ENCODE results near the gene DAAM1.

The DAAM1 gene

DNA sequence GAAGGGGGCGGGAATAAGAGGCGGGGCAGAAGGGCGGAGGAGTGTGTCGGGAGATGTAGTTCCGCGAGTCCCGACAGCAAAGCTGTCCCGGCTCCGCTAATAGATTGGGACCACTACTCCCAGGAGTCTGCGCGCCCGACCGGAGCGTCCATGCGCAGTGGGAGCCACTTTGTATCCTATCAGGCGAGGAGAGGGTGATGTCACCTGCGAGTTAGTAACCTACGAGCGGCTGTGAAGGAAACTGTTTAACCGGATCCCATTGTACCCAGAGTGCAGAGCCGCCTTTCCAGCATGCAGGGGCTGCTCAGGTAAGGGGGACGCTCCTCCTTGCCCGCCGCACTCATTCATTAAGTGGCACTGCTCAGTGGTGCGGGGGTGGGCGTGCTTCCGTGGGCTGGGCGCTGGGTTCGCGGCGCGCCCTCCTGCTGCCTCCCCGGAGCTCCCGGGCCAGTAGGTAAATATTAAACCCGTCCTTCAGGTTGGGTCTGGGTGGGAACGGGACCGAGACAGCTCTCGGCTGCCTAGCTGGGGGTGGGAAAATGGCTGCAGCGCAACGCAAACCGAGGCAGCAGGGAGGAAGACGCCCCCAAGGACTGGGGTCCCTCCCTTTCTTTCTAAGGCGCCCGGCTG is at the start of gene DAAM1:
DAAM1 (plus strand) TSS at position 207 of the 630 bp plus-strand sequence. CDS start 74,811 bp downstream, outside the sequence.
- peak; percentile 87 to 98 for DNase-seq

DNA sequence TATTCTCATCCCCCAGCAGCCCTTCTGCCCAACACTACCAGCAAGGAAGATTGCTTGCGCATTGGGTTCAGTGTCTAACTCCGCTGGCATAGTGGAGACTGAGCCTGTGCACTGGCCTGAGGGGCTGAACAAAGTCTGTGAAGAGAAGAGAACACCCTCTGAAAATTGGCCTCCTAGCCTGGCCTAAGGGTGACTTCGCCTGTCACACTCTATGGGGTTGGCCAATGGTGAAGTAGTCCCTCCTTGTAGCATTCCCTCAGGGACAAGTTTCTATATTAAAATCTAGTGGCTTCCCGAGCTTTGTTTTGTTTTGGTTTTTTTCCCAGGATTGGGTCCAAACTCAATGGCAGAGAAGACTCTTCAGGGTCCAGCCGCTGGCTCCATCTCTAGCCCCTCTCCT is 49.1 kb upstream of the DAAM1 start:
- no peak for DNase-seq

DNA sequence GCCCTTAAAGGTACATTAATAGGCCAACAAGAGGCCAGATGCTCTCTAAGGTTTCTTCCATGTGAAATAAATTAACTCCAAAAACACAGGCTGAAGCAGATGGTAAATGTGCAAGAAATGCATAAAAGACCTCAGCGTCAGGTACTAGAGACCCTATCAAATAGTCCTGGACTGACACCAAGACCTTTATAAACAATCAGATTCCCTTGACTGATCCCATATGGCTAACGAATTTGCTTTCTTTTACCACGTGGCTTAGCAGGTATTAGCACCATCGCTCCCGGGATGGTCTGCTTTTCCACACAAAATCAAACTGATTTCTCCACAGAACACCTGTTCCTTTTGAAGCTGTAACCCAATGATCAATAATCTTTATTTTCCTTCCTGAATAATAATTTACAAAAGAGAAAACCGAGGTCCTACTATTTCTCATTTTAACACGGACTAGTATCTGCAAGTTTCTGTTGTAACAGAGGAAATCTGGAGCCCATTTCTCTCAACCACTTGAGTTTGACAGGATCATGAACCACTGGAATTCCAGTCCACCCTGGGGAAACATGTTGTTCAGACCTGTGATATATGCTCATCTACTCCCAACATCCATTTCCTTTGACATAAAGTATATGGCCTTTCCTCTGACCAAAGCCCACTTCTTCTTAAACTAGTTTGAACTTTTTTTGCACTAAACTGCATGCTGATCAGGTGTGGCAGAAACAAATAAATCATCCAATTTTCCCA is 48.2 kb upstream of the DAAM1 start:
- DNase-seq, result no peak

DNA sequence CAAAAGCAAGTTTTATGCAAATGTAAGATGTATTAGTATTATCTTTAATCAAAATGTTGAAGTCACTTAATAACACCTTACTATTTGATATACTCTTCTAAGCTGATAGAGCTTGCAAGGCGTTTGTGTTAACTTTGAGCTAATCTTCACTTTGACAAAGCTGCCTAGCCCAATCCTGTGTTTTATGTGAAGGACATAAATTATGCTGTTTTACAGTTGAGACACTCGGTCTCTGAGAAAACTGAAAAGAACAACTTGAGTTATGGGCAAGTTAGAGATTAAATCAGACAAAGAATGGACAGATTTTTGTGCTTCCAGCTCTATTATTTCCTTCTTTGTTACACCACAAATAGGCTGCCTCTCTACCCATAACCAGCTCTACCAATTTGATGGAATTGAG is 42.0 kb upstream of the DAAM1 start:
- DNase-seq, result no peak

DNA sequence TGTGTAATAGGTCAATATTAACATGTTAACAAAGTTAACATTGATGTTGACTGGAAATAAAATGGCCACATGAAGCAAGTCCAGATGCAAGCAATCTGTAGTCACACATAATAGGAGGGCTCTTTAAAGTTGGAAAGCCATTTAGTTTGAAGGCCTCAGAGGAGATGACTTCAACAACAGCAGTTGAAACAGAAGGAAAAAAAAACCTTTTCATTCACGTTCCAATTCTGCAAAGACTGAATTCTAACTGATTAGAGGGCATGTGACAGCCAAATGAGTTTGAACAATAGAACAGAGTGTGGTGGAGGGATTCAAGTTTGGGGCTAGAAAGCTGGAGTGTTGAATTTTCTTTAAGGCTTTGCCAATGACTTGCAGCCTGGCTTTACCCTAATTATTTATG is 41.5 kb upstream of the DAAM1 start:
- no peak for DNase-seq

DNA sequence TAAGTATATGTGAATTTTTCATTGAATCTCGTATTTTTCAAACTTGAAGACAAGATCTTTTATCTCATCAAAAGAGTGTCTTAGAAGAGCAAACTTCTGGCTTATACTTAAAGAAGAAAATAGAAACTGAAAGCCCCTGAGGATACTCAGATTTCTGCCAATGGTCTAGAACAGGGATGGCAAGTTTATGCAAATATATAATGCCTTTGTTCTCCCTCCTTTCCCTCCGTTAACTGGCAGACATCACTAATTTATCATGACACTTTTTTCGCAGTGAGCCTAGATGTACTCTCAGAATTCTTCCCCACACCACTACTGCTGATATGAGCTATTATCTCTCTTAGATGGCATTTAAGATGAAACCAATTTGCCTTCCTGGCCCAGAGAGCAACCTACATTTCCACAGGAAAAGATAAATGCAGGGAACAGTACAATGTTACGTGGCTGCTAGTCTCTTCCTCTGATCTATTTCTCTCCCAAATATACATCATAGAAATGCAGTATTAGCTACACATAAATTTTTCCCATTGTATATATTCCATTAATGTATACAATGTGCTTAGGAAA is 40.0 kb upstream of the DAAM1 start:
- DNase-seq, result no peak

DNA sequence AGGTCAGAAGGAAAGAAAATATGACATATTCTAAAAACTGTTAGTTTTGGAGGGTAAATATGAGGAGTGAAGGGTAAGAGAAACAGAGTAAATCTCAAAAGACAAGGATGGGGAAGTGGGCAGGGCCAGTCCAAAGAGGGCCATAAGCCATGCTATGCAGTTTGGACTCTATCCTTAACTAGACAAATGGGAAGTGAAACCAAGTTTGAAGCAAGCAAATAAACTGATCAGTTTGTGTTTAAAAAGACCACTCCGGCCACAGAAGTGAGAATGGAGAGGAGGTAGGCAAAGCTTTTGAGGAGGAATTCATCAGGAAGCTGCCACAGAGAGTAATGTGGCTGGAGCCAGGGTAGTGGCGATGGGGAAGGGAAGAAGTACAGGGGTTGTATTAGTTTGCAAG is 37.5 kb upstream of the DAAM1 start:
- no peak for DNase-seq

DNA sequence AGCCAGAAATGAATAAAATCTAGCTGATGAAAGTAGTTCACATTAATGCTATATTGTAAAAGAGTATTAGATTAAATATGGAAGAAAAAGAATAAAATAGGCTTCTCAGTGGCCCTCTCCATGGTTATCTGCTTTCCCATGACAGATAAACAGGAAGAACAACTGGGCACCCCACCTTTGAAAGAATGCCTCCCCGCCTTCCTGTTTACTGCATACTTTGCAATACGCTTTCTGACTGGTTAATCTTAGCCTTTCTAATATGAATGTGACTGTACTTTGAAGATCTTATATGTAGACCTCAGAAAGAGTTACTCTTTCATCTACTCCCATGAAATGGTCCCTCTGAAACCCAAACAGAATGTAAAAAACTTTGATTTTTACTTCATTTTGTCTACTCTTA is 34.1 kb upstream of the DAAM1 start:
- DNase-seq, result no peak

DNA sequence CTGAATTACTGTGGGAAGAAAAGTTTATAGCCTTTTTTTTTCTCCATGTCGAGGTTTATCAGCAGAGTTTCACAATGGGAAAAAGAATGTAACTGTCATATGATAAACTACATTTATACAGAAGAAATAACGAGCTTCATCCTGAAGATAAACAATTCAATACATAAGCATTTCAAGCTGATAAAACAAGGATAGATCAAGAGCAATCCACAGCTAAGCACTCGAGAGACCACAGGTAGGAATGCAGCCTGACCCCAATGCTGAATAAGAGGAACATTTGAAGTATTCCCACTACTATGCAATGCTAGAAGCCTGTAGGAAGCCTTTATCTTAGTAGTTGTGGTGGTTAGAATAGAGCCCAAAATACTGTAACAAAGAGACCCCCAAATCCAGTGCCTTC is 32.6 kb upstream of the DAAM1 start:
- no peak for DNase-seq

DNA sequence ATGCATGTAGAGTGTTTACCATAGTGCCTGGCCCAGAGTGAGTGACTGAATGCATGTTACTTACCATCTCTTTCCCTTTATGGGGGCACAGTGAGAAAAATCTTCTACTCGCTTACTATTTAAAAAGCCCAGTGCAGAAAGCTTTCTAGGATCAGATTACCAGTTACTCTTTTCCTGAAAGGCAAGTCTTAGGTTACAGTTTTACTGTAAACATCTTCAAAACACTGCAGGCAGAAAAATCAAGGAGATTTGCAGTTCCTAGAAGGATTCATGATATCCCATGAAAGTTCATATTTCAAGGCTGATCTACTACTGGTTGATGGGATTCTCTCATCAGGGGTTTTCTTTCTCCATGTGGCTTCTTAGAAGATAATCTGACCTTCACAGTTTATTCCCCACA is 29.3 kb upstream of the DAAM1 start:
- DNase-seq, result no peak

DNA sequence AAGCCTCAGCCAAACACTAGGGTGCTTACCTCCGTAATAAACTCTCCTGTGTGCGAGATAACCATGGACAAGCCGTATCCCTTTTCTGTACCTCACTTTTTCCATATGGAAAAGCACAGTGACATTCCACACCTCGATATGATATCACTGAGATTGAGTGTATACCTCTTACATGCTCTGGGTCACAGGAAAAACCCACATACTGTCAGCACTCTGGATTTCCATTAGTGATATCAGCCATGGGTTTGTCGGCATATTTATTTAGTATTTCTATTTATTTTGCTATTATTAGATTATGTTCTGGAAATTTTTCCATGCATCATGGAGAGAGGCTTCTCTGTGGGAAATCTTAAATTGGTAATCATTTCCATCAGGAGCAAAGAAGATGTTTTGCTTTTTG is 28.0 kb upstream of the DAAM1 start:
- DNase-seq, result no peak

DNA sequence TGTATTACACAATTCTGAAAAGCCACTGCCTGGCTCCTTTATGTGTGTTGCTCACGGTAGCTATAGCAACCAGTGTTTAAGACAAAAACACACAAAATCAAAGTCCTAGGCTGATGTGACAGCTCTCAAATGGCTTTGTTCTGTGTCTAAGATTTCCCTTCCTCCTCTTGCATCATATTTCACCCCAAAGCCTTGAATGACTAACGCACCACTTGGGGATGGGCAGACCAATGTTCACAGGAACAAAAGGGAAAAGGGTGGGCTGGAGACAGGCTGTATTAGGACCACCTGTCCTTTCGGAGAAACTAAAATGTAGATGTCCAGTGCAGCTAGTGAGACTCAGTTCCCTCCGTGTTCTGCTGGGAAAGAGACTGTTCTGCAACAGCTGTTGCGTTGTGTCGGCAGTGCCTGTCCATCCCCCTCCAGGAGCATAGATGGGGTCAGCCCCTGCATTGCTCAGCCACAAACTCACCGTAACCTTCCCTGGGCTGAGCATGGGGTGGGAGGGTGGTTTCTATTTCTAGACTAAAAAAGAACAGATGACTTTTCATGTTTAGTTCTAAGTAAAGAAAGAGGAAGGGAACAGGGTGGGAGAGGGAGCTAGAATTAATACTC is 26.8 kb upstream of the DAAM1 start:
- no peak for DNase-seq

DNA sequence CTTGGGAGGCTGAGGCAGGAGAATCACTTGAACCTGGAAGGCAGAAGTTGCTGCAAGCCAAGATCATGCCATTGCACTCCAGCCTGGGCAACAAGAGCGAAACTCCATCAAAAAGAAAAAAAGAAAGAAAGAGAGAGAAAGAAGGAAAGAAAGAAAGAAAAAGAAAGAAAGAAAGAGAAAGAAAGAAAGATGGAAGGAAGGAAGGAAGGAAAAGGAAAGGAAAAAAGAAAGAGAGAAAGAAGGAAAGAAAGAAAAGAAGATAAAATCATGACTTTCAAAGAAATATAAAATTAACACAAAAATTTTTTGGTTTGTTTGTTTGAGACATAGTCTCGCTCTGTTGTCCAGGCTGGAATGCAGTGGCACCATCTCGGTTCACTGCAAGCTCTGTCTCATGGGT is 22.2 kb upstream of the DAAM1 start:
- DNase-seq, result no peak

DNA sequence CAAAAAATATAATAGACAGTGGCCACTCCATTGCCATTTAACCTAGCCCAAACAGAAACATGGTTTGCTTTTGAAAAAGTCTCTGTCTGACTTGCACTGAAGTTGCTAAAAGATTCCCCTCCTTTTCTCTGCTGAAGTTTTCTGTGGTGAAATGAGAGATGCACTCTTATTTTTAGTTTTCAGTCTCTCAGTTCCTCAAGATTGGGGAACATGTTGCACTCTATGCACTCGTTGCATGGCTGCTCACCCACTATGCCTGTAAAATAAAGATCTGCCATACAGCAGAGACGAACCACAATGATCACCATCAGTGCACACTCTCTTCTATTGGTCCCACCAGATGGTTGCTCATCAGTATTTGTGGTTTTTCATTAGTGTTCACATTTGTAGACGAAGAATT is 13.1 kb upstream of the DAAM1 start:
- no peak for DNase-seq

DNA sequence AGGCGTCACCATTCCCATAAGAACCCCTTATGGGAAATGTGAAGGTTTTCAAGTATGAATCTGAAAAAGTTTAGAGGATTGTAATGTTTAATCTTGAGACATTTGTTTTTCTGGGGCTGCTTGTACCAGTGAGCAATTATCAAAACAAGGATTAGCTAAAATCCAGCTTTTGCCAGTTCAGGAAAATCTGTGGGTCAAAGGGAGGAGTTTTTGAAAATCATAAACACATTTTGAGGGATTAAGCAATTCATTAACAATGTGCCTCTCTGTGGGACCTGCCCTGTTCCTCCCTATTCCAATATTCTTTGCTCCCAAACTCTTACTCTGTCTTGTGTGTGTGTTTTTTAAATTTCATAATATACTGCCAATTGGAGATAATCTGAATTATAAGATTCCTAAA is 11.7 kb upstream of the DAAM1 start:
- no peak for DNase-seq

DNA sequence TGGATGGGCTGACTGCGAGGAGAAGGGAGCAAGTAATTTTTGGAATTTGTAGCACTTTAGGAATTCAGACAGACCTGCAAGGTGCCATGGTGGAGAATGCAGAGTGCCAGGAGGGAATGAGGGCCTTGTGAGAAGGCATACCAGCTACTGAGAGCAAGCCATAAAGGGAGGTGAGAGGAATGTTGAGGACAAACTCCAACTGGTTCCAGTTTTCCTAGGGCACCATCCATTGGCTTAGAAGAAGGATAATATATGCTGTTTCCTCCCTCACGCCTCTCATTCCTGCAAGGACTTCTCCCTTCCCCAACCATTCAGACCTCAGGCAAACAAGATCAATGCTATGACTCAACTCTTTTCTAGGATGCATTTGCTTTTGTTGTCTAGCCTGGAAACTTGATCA is 11.2 kb upstream of the DAAM1 start:
- DNase-seq, result no peak

DNA sequence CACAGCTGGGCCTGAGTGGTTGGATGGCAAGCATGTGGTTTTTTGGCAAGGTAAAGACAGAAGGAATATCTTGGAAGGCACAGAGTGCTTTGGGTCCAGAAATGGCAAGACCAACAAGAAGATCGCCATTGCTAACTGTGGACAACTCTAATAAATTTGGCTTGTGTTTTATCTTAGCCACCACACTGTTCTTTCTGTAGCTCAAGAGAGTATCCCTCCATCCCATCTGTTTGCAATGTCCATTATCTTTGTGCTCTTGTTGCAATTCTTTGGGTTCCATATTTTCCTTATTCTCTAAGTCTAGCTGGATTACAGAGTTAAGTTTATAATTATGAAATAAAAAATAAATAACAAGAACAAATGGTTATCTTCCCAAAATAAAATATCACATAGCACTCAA is 6.7 kb upstream of the DAAM1 start:
- no peak for DNase-seq

DNA sequence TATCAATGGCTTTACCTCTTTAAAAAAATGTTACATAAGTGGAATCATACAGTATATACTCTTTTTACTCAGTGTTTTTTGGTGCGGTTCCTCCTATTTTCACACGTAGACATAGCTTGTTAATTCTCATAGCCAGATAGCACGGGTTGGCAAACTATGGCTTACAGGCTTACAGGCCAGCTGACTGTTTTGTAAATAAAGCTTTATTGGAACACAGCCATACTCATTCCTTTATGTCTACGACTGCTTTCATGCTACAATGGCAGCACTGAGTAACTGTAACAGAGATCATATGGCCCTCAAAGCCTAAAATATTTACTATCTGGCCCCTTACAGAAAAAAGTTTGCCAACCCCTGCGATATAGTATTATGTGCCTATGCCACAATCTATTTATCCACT is 5.8 kb upstream of the DAAM1 start:
- no peak for DNase-seq

DNA sequence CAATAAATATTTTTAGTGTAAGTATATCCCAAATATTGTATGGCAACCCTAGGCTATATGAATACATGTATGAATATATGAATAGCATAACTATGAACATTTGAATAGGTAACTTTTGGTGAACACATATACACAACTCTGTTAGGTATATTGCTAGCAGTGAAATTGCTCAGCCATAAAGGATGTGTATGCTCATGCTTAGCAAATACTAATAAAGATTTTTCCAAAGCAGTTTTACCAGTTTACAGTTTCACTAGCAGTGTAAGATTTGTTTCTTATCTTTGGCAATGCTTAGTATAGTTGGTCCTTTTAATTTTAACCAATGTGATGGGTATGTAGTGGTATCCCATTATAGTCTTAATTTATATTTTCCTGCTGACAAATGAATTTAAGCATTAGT is 5.3 kb upstream of the DAAM1 start:
- no peak for DNase-seq

DNA sequence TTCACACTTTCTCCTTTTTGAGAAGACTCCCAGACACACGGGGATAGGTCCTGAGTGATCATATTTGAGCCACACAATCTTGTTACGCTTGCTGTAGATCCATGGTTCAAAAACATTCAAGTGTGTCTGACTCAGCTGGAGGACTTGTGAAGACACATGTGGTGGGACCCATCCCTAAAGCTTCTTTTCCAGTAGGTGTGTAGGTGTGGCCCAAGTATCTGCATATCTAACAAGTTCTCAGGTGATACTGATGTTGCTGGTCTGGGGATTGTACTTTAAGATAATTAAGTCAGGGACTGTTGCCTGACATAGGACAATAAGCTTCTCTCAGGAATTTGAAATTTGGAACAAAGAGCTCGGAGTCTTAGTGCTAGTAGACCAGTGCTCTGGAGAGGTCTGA is 4.1 kb upstream of the DAAM1 start:
- DNase-seq, result no peak

DNA sequence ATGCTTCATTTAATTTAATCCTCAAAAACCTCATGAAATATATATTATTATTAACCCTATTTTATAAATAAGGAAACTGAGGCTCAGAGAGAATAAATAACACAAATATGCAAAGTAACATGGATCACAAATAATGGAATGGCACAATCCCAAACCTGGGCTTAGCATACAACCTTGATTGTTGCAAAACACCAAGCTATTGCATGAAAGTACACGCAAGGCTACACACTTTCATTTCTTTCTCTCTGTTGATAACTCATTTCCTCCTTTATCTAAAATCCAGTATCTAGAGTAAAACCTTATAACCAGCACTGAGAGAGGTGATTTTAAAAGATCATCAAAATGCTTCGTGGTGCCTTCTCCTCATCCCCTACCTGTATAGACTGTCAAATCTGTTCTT is 2.8 kb upstream of the DAAM1 start:
- DNase-seq, result no peak

DNA sequence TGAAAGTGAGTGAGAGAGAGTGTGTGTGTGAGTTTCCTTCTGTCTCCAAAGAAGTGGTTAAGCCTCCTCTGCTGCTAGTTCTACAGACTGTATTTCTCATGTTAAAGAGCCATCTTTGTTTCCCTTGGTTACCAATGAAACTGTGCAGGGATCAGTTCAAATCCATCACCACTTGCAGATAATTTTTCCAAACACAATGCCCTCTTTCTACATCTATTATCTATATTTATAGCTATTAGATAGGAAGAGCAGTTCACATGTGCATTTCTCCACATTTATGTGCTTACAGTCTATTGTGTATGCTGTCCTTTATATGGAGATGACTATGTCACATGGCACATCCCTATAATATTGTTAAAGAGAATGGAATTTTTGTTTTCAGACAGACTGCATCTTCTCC is 2.2 kb upstream of the DAAM1 start:
- no peak for DNase-seq

DNA sequence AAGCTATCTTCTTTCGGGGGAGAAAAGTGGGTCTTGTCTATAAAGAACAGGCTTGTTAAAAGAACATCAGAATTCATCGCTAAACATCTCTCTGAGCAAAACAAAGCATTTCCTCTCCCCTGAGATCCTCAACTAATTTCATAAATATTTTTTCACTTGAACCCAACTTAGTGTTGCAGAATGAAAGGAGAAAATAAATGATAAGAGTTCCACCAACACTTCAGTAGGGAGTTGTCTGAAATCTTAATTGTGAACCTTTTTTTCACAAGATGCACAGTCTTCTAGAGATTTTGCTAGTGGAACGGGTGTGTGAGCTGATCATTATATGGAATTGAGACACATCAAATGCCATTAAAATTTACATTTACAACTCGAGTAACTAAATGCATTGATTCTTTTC is 1.3 kb upstream of the DAAM1 start:
- no peak for DNase-seq

DNA sequence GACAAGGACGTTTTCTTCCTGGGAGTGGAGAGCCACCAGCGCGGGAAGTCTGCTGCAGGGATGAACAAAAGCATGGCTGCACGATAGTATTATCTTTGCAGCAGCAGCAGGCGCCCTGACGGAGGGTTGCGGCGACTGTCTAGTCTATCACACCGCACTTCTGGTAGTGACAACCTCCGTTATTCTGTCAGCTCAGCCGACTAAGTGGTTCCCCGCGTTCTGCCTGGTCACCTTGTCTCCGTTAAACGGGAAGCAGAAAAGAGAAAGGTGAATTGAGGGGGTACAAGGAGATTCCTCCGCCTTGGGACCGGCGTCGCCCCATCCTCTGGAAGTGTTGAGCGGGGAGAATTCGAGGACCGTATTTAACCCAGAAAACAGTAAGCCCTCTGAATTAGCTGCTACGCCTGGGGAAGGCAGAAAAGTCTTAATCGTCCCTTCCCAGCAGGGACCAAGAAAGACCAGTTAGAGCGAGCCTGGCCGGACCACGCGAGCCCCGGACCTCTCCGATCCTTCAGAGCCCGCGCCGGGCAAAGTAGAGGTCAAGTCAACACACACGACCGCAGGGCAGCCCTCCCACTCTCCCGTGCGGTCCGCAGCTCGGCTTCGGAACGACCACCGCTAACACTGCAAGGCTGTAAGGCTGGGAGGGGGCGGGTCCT is 536 bp upstream of the DAAM1 start:
- peak; percentile 5 to 8 for DNase-seq

All from stimulated activated CD4-positive, alpha-beta T cell treated with anti-CD3 and anti-CD28 coated beads, Interleukin-4, amount 100 ng/mL, for 4 hours (primary cell).